Activated naive CD4-positive, alpha-beta T cell treated with anti-CD3 and anti-CD28 coated beads, Interleukin-2, amount 50 U/mL, for 16 hours (primary cell): ENCODE results near the gene HORMAD2.

ENCODE experiments used
- DNase-seq: peaks from one replicate; pipeline ENCODE4 v3.0.0-alpha.2; 2020

HORMAD2 gene

DNA sequence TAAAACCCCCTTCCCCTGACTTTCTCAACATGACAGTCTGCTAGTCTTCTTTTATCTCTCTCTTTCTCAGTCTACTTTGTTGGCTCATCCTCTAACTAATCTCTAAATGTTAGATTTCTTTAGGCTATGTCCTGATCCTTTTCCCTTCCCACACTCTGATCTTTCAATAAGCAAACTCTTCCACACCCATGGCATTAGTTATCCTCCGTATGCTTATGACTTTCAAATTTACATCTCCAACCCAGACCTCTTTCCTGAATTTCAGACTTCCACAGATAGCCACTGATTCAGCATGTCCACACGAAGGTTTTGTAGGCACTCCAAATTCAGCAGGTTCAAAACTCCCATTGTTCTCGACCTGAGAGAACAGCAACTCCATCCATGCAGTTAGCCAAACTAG is 90.7 kb downstream of the HORMAD2 start:
- DNase-seq, result no peak

DNA sequence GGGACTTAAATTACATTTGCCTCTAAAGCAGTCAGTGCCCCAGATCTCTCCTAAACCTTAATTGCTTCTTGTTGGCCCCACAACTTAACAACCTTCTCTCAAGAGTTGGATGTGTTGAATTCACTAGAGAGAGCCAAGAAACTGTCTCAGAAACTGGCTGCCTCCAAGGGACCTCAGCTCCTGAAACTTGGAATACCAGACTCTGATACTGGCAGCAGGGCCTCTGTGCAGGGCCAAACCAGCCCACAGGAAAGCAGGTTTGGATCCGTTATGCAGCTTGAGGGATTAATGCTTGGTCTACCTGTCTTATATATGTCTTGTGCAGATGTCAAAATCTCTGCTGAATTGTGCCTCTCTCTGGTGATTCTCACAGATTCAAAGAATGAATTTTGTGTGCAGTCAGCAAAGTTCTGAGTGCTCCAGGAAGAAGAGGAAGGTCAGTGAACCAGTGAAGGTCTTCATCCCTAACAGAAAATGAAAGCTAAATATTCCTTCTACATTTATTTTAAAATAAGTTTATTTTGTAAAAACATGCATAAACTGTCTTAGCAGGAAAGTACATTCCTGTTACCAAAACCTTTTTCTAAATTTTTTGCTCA is 95.5 kb downstream of the HORMAD2 start:
- DNase-seq, result no peak

DNA sequence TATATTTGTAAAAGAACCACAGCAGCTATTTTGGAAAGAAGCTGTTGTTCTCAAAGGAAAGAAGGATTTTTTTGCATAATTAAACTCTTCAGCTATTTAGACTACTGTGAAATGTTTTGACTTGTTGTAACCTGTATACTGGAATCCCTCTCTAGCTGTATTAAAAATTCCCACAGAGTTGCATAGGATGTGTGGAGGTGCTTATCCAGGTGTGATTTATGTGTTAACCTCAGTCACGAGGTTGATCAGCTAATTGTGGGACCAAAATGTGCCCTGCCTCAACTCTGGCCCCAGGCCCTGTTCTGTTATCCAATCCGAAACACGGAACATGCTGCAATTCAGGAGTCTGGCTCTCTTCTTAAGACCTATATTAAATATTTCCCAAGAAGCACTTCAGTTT is 96.2 kb downstream of the HORMAD2 start:
- DNase-seq, result no peak

DNA sequence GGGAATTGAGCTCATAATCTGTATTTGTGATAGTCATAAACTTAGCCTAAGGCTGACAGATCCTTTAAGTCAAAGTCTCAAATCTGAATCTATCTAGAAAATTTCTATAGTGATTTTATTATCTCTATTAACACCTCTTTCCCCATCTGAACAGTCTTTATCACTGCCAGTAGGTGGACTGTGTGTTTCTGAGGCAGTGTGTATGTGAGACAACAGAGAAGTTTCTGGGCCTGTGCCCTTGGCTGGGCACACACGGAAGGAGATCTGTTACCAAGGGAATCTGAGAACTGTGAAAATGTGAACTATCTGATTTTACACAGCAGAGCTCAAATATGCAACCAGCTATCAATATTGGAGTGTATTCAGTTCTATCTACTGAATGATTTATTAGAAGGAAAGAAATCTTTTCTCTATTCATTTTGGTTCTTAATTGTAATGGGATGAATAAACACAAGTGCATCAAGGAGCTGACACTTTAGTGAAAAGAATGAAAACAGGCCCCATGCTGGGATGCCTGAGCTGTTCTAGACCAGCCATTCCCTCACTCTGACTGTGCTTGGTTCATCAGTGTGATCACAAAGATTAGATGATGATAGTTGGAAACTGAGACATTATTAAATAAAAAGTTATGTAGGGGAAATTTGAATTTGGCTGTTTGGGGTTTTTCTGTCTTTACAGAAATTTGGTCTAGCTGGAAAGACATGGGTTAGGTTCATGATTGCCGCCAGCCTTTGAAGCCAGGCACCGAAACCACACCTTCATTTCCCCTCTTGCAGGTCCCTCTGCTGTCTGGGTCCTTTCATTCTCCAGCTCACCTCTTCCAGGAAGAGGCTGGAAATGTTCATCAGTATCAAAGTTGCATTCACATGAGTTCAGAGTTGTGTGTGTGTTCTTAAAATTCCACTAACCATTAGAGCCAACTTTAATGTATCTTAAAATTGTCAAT is 98.2 kb downstream of the HORMAD2 start:
- peak; percentile 57 for DNase-seq

DNA sequence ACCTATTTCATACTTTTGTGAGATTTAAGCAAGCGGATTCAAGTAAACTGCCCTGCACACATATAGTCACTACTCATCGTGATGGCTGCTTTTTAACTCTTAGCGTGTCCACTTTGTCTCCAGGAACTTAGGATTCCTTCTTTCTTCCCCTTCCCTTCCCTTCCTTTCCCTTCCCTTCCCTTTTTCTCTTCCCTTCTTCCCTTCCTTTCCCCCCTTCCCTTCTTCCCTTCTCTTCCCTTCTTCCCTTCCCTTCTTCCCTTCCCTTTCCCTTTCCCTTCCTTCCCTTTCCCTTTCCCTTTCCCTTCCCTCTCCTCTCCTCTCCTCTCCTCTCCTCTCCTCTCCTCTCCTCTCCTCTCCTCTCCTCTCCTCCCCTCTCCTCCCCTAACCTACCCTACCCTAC is 100.4 kb downstream of the HORMAD2 start:
- DNase-seq, result no peak

DNA sequence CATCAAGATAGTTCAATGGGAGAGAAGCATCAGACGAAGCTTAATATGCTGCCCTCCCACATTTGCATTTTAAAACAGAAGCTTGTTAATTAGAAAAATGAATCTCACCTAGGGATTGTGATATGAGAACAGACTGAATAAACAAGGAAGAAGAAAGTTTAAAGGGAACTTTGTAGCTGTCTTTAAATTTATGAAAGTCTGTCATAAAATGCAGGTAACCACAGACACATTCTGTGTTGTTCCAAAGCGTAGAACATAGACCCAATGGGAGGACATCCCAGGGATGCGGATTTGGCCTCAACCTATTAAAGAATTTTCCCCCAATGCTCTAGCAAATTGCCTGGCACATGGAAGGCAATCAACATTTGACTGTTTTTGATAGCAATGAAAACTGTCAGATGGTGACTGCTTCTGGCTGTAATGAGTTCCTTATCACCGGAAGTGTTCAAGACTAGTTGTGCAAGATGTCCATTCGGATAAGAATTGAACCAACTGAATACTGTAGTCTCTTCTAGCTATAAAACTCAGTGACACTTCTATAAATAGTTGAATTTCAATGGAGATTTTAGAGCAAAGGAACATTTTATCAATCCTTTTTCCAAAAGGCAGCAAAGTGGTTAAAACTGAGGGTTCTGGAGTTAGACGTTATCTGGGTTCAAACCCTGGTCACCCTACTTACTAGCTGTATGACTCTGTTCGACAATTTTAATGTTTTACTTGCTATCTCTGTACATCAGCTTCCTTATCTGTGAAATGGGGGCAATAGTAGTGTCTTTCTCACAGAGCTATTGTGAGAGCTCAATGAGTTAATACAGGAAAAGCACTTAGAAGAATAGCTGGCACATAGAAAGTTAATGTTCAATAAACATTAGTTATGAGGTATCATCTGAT is 101.4 kb downstream of the HORMAD2 start:
- no peak for DNase-seq

DNA sequence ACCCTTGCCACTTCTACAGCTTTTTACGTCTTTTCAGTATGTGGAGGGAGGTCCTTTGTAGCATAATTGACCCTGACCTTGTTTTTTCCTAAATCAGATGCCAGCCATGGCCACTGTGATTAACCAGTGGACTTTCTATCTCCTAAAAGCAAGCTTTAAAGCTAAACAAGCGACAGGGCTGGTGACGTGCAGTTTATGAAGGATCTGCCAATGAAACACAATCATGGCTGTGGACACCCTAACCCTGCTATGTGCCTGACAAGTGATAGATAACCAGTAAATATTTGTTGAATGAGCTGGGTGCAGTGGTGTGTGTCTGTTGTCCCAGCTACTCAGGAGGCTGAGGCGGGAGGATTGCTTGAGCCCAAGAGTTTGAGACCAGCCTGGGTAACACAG is 102.1 kb downstream of the HORMAD2 start:
- no peak for DNase-seq

DNA sequence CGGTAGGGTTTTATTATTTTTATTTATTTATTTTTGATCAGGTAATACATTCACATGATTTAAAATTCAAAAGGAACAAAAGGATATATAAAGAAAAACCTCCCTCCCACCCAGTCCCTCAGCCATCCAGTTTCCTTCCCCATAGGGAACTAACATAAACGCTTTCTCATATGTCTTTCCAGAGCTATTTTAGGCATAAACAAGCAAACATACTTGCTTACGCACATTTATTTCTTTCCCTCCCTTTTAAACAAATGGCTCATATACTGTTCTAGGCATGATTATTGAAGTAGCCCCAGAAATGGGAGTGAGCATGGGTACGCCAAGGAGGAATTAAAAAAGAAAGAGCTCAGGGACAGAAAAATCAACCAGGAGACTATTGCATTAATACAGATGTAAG is 102.6 kb downstream of the HORMAD2 start:
- DNase-seq, result no peak

DNA sequence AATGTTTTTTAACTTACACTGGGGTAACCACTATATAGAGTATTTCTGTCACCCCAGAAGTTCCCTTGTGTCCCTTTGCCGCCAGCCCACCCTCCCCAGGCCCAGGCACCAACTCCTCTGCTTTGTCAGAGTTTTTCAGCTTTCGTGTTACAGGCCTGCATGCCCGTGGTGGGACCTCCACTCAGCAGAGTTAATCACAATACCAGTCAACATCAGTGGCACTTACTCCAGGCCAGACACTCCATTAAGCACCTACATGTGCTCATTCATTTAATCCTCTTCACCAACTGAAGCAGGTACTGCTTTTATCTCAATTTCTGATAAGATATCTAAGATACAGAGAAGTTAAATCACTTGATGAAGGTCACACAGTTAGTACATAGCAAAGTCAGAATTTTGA is 103.0 kb downstream of the HORMAD2 start:
- DNase-seq, result no peak

DNA sequence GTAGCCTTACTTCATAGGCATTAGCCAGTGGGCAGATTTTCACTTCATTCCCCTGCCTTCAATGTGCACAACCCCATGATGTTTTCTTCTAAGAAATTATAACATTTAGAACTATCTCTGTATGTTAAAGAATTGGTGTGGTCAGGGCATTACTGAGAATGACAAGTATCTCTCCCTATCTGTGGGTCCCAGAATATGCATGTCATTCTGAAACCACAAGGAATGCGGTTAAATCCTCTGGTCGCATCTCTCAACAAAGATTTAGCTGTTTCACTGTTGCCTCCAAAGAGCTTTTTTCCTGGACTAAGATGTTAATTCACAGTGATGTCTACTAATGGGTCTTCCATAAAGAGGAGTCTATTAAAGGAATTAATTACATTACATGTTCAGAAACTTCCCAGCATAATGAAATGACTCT is 103.6 kb downstream of the HORMAD2 start:
- no peak for DNase-seq

DNA sequence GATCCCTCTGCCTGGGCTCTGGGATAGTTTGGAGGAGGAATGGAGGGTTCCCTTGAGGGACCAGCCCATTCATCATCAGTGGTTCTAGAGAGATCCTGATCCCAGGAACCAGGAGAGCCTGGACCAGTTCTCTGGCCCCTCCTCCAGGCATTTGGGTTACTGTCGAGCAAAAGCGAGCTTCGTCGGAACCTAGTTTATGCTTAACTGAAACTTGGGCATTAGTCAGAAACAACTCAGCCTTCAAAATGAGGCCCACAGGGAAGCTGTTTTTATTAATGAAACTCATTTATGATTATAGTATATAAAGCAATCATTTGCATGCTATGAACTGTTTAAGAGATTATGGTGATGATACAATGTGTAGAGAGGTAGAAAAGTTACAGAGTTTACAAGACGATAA is 104.9 kb downstream of the HORMAD2 start:
- no peak for DNase-seq

DNA sequence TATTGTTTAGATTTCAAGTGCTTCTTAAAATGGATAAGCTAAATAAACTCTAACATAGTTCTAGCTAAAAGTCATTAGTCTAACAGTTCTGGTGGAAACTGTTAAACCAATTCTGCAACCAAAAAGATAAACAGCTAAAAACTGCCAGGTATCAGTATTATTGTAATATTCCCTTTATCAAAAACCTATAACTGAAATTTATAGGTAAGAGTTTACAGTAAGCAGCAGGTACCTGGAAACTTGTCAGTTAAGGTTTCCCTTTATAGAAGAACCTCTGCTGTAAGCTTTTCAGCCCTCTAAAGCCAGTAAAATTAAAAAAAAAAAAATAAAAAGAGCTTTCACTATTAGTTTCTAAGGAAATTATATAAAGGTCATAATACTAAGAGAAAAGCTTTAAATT is 105.3 kb downstream of the HORMAD2 start:
- DNase-seq, result no peak

DNA sequence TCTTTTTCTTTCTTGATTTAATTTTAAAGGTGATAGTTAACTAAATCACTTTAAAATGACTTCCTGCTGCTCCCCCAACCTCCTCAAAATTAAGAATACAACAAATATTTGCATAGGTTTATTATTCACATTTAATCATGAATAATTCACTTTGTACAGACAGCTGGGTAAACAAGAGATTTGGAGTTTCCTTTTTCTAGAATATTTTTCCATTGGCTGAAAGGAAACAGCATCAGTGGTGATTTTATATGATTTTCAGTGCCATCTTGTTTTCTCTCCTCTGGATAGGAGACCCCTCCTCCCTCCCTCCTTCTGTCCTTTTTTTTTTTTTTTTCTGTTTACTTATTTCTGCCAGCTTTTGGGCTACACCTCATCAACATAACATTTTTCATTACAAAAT is 105.8 kb downstream of the HORMAD2 start:
- no peak for DNase-seq

DNA sequence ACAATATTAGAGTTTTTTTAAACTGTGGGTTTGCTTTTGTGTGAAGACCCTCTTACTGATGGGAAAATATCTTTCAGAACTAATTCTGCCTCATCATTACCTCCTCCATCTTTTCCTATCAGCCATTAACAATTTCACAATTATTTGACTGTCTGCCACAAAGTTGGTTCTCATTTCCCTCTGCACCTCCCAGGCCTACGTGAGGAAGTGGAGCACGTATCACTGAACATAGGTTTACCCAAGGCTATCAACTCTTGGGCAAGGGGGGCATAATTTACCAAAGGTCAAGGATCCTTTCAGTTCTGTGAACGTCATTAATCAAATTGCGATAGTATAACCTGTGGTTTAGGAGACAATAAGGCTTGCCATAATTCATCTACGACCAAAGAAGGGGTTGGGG is 106.2 kb downstream of the HORMAD2 start:
- no peak for DNase-seq

DNA sequence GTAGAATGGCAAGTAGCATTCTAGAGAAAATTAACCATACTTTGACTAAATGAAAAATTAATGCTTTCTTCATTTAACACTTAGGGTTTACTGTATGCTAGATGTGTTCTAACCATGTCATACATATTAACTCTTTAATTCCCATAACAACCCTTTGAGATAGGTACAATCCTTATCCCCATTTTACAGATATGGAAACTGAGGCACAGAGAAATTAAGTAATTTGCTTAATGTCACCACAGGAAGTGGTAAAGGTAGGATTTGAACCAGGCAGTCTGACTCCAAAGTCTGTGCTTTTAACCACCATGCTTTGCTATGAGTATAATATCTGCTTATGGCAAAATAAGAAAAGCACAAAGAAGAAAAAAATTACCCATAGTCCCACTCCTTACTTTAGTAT is 106.8 kb downstream of the HORMAD2 start:
- DNase-seq, result no peak

DNA sequence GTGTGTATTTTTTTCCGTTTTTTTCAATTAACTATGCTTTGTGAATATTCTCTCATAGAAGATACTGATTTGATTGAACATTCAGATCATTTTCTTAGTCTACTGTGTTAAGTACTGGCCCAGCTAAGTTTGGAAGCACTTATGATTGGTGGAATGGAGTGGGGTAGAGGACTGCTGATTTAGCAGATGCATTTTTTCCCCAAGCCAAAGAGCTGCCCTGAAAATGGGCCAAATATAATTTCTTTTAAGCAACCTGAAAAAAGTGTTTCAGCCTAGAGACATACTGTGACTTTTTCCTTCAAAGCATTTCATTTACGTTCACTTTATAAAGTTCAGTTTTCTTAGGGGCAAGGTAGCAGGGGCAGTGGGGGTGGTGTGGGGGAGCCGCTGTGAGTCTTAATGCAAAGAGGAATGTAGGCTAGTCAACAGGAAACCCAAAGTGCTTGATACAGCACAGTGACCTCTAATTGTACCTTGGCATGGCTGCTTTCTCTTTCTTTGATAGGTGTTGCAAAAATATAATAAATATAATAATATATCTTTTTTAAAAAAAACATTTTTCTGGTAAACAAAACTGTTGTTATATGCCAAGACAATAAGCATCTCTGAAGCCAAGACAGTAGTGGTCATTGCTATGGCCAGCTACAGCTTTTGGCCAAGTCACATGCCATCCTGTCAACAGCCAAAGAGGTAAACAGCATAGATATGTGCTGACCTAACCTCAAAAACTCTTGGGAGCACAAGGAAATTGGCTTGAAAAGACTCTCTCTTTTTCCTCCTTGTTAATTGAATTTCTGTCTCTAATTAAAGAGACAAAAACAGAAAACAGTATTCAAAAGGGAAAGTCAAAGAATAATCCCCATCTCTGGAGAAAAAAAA is 107.5 kb downstream of the HORMAD2 start:
- DNase-seq, result no peak

DNA sequence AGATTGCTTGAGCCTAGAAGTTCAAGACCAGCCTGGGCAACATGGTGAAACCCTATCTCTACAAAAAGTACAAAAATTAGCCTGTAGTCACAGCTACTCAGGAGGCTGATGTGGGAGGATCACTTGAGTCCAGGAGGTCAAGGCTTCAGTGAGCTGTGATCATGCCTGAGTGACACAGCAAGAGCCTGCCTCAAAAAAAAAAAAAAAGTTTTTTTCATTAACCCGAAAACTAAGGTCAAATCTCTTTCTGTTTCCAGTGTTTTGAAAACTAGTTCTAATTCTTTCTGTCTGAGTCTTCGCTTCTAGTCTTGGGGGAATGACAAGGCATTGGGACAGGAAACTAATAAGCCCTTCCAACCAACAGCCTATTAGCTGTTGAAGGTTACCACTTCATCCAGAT is 108.6 kb downstream of the HORMAD2 start:
- DNase-seq, result no peak

DNA sequence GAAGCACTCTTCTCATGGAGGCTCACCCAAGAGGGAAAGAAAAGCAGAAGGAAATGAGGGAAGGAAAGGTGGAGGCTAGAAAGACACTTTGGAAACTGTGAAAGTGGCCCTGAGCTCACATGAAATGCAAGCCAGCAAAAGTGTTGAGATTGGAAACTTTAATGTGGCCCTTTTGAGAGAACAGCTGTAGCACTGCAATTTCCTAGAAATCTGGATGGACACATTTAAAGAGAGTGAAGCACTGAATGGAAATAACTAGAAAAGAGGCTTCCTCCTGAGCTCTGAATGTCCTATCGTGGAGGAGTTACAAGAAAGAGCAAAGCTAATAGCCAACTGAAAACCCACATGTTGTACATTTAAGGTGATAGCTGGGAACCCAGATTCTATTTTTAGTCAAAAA is 110.3 kb downstream of the HORMAD2 start:
- DNase-seq, result no peak

DNA sequence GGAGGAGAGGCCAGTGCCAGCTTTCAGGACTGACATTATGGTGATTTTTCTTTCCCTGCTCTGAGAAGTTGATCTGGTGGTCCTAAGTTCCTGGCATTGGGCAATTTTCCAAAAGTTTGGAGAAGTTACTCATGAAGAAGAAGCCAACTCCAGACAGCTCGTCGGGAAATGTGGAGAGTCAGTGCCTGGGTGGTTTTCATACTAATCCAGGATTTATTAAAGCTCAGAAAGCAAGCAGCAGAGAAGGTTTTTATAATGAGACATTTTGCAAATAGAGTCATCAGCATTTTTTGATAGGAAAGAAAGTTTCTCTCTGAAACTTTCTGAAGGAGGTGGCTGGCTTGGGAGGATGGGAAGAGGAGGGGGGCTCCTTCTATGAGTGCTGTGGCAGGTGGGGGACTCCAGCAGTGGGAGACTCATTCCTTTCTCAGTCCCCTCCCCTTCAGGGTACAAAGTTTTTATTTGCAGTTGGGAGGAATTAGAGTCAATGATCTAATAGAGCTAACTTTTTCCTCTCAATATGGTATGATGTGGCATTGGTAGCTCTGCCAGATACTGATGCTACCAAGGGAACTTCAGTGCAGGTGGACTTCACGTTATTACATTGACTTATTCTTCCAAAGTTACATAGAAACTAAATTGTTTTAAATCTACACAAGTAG is 110.9 kb downstream of the HORMAD2 start:
- no peak for DNase-seq

DNA sequence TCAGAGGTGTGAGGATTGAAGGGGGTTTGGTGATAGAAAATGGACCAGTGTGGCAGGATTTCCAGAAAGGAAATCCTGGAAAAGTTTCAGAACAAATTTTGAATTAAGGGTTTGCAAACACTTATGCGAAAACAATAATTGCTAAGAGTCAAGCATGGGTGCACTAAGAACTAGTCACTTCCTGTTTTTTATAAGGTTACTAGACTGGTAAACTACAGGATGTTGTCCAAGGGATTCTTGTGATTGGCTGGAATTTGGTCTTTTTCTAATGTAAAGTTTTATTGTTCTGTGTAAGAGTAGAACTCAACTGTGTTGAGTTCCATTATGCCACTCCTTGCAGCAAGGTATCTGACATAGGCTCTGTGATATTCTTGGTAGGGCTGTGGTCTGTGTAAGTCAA is 112.2 kb downstream of the HORMAD2 start:
- DNase-seq, result no peak

DNA sequence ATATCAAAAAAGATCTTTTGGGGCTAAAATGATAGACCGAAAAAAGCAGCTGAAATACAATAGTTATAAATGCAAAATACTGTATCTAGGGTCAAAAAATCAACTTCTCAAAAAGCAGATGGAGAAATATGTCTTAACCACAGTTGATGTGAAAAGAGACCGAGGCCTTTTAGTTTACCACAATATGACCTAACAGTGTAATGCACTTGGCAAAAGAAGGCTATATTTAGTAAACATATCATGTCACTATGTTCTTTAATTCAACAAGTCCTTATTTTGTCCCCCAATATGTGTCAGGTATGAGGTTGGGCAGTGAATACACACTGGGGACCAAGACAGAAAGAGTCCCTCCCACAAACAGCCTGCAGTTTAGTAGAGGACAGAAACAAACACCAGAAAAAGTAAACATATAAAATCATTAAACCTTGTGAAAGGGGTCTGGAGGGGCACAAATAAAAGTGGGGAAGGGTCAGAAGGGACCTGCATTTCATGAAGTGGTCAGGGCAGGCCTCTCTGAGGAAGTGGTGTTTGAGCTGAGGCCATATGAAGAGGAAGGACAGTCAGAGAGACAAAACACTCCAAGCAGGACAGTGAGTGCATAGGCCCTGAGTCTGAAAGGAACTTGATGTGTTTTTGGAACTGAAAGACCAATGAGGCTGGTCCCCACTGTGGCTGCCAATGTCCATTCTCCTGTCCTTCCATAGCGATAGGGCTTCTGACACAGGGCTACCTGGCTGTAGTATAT is 112.9 kb downstream of the HORMAD2 start:
- no peak for DNase-seq
